Thyroid gland (tissue), 4 donors: ENCODE results near the gene ARIH2.

Source experiments
- POLR2A ChIP-seq, 2 donors: fragments of 450-650 bp; IDR thresholded peaks; one replicate each; pipeline ENCODE4 v1.6.1; 2017; ENCODE audit warnings: antibody characterized with exemption in 2 of 2, mild to moderate bottlenecking in 2 of 2, moderate library complexity in 1 of 2
- TF ChIP-seq, protein P1 (sequence below), 6 experiments: fragments of 200-600 bp in 3 of 6; fragments of 450-650 bp in 3 of 6; sonication (generic) in 3 of 6; IDR thresholded peaks; one replicate each; pipeline ENCODE4 v1.5.1; 2016 to 2019; ENCODE audit warnings: antibody characterized with exemption in 6 of 6, mild to moderate bottlenecking in 2 of 6, inconsistent platforms in 1 of 6, moderate library complexity in 1 of 6

DNA sequence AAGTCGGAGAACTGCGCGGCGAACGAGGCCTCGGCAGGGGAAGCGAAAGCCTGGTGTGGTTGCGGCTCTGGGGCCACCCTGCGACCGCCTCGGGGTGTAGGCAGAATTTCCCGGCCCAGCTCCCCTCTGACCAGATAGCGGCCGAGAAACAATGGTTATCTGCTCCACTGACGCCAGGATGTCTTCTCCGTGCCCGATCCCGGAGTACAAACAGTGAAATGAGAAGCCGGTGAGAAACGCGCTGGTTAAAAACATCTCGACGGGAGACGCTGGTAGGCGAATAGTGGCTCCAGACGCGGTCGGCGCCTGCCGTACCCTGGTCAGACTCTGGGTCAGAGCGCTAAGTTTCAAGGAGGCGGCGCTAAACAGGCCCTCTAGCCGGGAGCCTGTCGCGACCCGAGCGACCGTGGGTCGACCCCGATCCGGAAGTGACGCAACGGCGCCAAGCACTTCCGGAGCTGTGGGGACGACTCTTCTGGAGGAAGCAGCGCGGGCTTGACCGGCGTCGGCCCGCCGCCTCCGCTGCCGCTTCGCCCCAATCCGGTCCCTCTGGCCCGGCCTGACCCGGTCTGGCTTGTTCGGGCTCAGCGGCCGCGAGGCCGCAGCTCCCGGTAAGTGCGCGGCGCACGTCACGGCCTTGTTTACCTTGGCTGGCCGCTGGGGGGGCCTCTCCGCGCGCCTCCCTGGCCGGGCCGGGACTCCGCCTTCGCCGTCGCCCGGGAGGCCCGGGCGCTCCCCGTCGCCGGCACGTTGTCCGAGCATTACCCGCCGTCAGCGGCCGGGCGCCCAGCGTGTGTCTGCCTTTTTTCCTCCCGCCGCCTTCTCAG lies at the start of gene ARIH2:
- peak in 1 of 2 donors; percentile 91 for TF ChIP-seq POLR2A (IDR thresholded peaks at IDR 0.05)
- TF ChIP-seq, protein P1, sequence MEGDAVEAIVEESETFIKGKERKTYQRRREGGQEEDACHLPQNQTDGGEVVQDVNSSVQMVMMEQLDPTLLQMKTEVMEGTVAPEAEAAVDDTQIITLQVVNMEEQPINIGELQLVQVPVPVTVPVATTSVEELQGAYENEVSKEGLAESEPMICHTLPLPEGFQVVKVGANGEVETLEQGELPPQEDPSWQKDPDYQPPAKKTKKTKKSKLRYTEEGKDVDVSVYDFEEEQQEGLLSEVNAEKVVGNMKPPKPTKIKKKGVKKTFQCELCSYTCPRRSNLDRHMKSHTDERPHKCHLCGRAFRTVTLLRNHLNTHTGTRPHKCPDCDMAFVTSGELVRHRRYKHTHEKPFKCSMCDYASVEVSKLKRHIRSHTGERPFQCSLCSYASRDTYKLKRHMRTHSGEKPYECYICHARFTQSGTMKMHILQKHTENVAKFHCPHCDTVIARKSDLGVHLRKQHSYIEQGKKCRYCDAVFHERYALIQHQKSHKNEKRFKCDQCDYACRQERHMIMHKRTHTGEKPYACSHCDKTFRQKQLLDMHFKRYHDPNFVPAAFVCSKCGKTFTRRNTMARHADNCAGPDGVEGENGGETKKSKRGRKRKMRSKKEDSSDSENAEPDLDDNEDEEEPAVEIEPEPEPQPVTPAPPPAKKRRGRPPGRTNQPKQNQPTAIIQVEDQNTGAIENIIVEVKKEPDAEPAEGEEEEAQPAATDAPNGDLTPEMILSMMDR (IDR thresholded peaks at IDR 0.05), result peak in 4 of 6 experiments; percentile 6 to 30 (median 14)
